Endothelial cell of umbilical vein (primary cell): Measurements from ENCODE around the gene TENT5C. TPM values are rescaled to one million over a fixed set of nuclear protein-coding genes. Genes with fewer than 3 reads are reported as not detected.

Experiments
- BruUV-seq: library from RNA; stranded (reverse); fragments of 400-500 nt; replicated peaks from 2 replicates; lab custom pipeline; 2021; lab: Mats Ljungman, UMichigan
- CTCF ChIA-PET: fragments of 300-600, 350-600 bp; sonication (Branson Sonifier 250); formaldehyde crosslinking; loops from one replicate; lab custom pipeline; 2021; ENCODE audit warnings: antibody characterized with exemption, inconsistent platforms; lab: Charles Lee
- POLR2A ChIA-PET: fragments of 300-600, 350-600 bp; sonication (Branson Sonifier 250); formaldehyde crosslinking; loops from one replicate; lab custom pipeline; 2021; ENCODE audit warnings: antibody characterized with exemption, inconsistent platforms; lab: Charles Lee
- DNase-seq: peaks from one replicate; pipeline ENCODE4 v3.0.0-alpha.2; 2011; ENCODE audit warnings: low read depth, low spot score
- FAIRE-seq: peaks from 2 replicates; lab custom pipeline; 2011; peaks lifted over from hg19 to GRCh38; lab: Jason Lieb, UNC
- H2AFZ ChIP-seq: 2 replicates; pipeline ENCODE4 v1.6.0; 2012; ENCODE audit warnings: low read depth, low read length, control low read depth, inconsistent platforms
- H3K27ac ChIP-seq: 2 replicates; pipeline ENCODE4 v1.5.1; 2011; ENCODE audit warnings: low read depth, mild to moderate bottlenecking, control low read depth, low read length, moderate library complexity; ENCODE audit not compliant: insufficient read depth
- H3K27me3 ChIP-seq, 2 experiments: 2 replicates each; pipeline versions ENCODE4 v1.6.0 to v1.6.1; 2011; ENCODE audit warnings: low read length in 2 of 2, mixed read lengths in 1 of 2; ENCODE audit not compliant: control insufficient read depth in 2 of 2, insufficient read depth in 2 of 2
- H3K36me3 ChIP-seq, 2 experiments: 2 replicates in 1 of 2; 3 replicates in 1 of 2; pipeline ENCODE4 v1.5.1; 2011; ENCODE audit warnings: low read length in 2 of 2, mild to moderate bottlenecking in 1 of 2, moderate library complexity in 1 of 2; ENCODE audit not compliant: control insufficient read depth in 2 of 2, insufficient read depth in 2 of 2; ENCODE audit errors: extremely low read depth in 1 of 2
- H3K4me1 ChIP-seq: 3 replicates; pipeline ENCODE4 v1.5.1; 2011; ENCODE audit warnings: mild to moderate bottlenecking, low read length; ENCODE audit not compliant: control insufficient read depth, insufficient read depth; ENCODE audit errors: extremely low read depth
- H3K4me2 ChIP-seq: 2 replicates; pipeline ENCODE4 v1.6.1; 2011; ENCODE audit warnings: low read length, control low read depth, mixed read lengths; ENCODE audit not compliant: insufficient read depth
- H3K4me3 ChIP-seq, 3 experiments: fragments of 200-600 bp in 1 of 3; sonication (generic), shearing (Covaris generic) in 1 of 3; replicated peaks in 1 of 3; 2 replicates each; pipeline ENCODE4 v1.5.1; 2011 to 2016; ENCODE audit warnings: control low read depth in 3 of 3, low read length in 3 of 3, mild to moderate bottlenecking in 2 of 3, inconsistent platforms in 1 of 3, low read depth in 1 of 3, moderate library complexity in 1 of 3; ENCODE audit not compliant: insufficient read depth in 1 of 3
- H3K79me2 ChIP-seq: 2 replicates; pipeline ENCODE4 v1.6.0; 2012; ENCODE audit warnings: low read length, inconsistent platforms; ENCODE audit not compliant: control insufficient read depth, insufficient read depth
- H3K9ac ChIP-seq: replicated peaks from 2 replicates; pipeline ENCODE3; 2011; ENCODE audit warnings: low read length, control low read depth; ENCODE audit not compliant: insufficient read depth; ENCODE audit errors: extremely low read depth
- H3K9me1 ChIP-seq: replicated peaks from 3 replicates; pipeline ENCODE4 v1.6.0; 2011; ENCODE audit warnings: mild to moderate bottlenecking, low read length; ENCODE audit not compliant: control insufficient read depth, insufficient read depth; ENCODE audit errors: extremely low read depth
- H3K9me3 ChIP-seq: replicated peaks from 2 replicates; pipeline ENCODE4 v1.5.1; 2012; ENCODE audit warnings: low read length, inconsistent platforms; ENCODE audit not compliant: control insufficient read depth, insufficient read depth
- H4K20me1 ChIP-seq: replicated peaks from 2 replicates; pipeline ENCODE3; 2011; ENCODE audit warnings: mild to moderate bottlenecking, low read length; ENCODE audit not compliant: control insufficient read depth, insufficient read depth; ENCODE audit errors: extremely low read depth
- CTCF ChIP-seq, 2 donors: IDR thresholded peaks; 1 replicate in 1 of 2; 2 replicates in 1 of 2; pipeline ENCODE4 v1.5.1; 2011; ENCODE audit warnings: low read length in 2 of 2, mild to moderate bottlenecking in 2 of 2, moderate library complexity in 2 of 2, control low read depth in 1 of 2, inconsistent platforms in 1 of 2, low read depth in 1 of 2; ENCODE audit not compliant: insufficient read depth in 1 of 2; ENCODE audit errors: extremely low read depth in 1 of 2
- EZH2 ChIP-seq: IDR thresholded peaks from 2 replicates; pipeline ENCODE4 v1.6.1; 2012; ENCODE audit warnings: borderline replicate concordance, low read depth, mild to moderate bottlenecking, moderate library complexity, low read length, inconsistent platforms; ENCODE audit not compliant: severe bottlenecking
- FOS ChIP-seq: IDR thresholded peaks from 2 replicates; pipeline ENCODE4 v1.6.1; 2011; ENCODE audit warnings: mild to moderate bottlenecking, low read length, moderate library complexity, borderline replicate concordance; ENCODE audit not compliant: insufficient read depth
- GATA2 ChIP-seq: IDR thresholded peaks from 2 replicates; pipeline ENCODE4 v1.7.0; 2011; ENCODE audit warnings: low read depth, mild to moderate bottlenecking, moderate library complexity, mixed read lengths, low read length; ENCODE audit not compliant: insufficient read length, insufficient read depth
- JUN ChIP-seq: IDR thresholded peaks from 2 replicates; pipeline ENCODE4 v1.6.1; 2011; ENCODE audit warnings: borderline replicate concordance, low read depth; ENCODE audit not compliant: insufficient read length, insufficient read depth
- MAX ChIP-seq: IDR thresholded peaks from 2 replicates; pipeline ENCODE4 v1.6.1; 2011; ENCODE audit not compliant: insufficient read depth, insufficient read length
- MYC ChIP-seq: IDR thresholded peaks from one replicate; pipeline ENCODE4 v1.6.1; 2011; ENCODE audit warnings: mild to moderate bottlenecking, low read depth, low read length
- POLR2A ChIP-seq: IDR thresholded peaks from 2 replicates; pipeline ENCODE4 v1.6.1; 2012; ENCODE audit warnings: low read depth, mild to moderate bottlenecking, control low read depth, low read length
- POLR2AphosphoS5 ChIP-seq: IDR thresholded peaks from 2 replicates; pipeline ENCODE4 v1.6.1; 2012; ENCODE audit warnings: low read depth, mild to moderate bottlenecking, control low read depth, low read length, moderate library complexity; ENCODE audit not compliant: insufficient read depth
- dilution Hi-C: fragments of 300-500 bp; cut with MboI; formaldehyde crosslinking; loops from one replicate; pipeline ENCODE4 v1.15.0; 2019; ENCODE audit warnings: low sequenced_read_pairs; ENCODE audit not compliant: extremely low pct_ligation_motif_present
- intact Hi-C: fragments of 100-400 bp; cut with micrococcal nuclease; formaldehyde crosslinking; loops from one replicate; pipeline ENCODE4 v1.10.0; 2022
- polyA plus RNA-seq, 4 experiments: library from polyadenylated mRNA; depleted of rRNA in 3 of 4; stranded (reverse) in 3 of 4; unstranded in 1 of 4; fragments of >200 nt; gene quantifications; 2 replicates each; pipeline versions ENCODE4 v1.2.1 to v1.2.3, GENCODE V29; 2011 to 2012; ENCODE audit warnings: missing spikeins in 1 of 4
- total RNA-seq: library from RNA; stranded (reverse); gene quantifications from 2 replicates; pipeline ENCODE4 v1.2.3, GENCODE V29; 2021

Gene TENT5C
- total and polyA plus RNA-seq, 2 donors (not counting 3 experiments of a cell fraction or from before 2014, with no cell fraction given) = 0.06 to 0.22 TPM

- no peak for FAIRE-seq
- no TSS peak for BruUV-seq
- Histone ChIP-seq H3K4me2 (no peak overlapping the region), H3K27ac (no peak overlapping the region), H3K27me3 (peaks cover 0 to 3% of the 10 kb centered on the region in 2 experiments), H4K20me1 (no peaks in the 10 kb centered on the region), H3K79me2 (no peaks in the 10 kb centered on the region), H3K4me1 (no peaks in the 10 kb centered on the region), H3K36me3 (no peaks in the 10 kb centered on the region), H3K4me3 (no peak overlapping the region), H3K9me1 (no peaks in the 10 kb centered on the region), H3K9me3 (no peaks in the 10 kb centered on the region), H2AFZ (no peak overlapping the region), H3K9ac (no peak overlapping the region)
- CTCF ChIA-PET = no interaction called here
- no peak for TF ChIP-seq POLR2A
- no peak for TF ChIP-seq POLR2AphosphoS5
- TF ChIP-seq MYC = no peak
- TF ChIP-seq MAX = no peak
- no peak for TF ChIP-seq JUN
- no peak for TF ChIP-seq GATA2
- no peak for TF ChIP-seq EZH2
- TF ChIP-seq FOS = no peak
- no peak for TF ChIP-seq CTCF (IDR thresholded peaks at IDR 0.05; ENCODE audit: extremely low read depth in 1 of 2, insufficient read depth in 1 of 2, low read depth in 1 of 2, low read length in 2 of 2)
- DNase-seq = no peak
- dilution Hi-C loops = no loop called here
- intact Hi-C loops = no loop called here
- POLR2A ChIA-PET = no interaction called here
Observed at GRCh38 chr1:117662667-117663066, 56.8 kb downstream of the TENT5C start.
